HEK293T (cell line): ENCODE results near the gene MUL1.

Experiments
- ARNT ChIP-seq: fragments of 450-650 bp; IDR thresholded peaks from 2 replicates; pipeline ENCODE4 v1.6.1; 2017; ENCODE audit warnings: mild to moderate bottlenecking
- BHLHE40 ChIP-seq: fragments of 450-650 bp; IDR thresholded peaks from 2 replicates; pipeline ENCODE4 v1.6.1; 2016; ENCODE audit warnings: mild to moderate bottlenecking, moderate library complexity, borderline replicate concordance
- ELF4 ChIP-seq: fragments of 450-650 bp; IDR thresholded peaks from 2 replicates; pipeline ENCODE4 v1.6.1; 2017; ENCODE audit warnings: antibody characterized with exemption
- FOXA1 ChIP-seq: fragments of 450-650 bp; IDR thresholded peaks from 2 replicates; pipeline ENCODE4 v1.6.1; 2016; ENCODE audit warnings: mild to moderate bottlenecking
- FOXK2 ChIP-seq: fragments of 450-650 bp; IDR thresholded peaks from 2 replicates; pipeline ENCODE4 v1.6.1; 2016; ENCODE audit warnings: mild to moderate bottlenecking
- FOXM1 ChIP-seq: fragments of 450-650 bp; IDR thresholded peaks from 2 replicates; pipeline ENCODE4 v1.6.1; 2017; ENCODE audit warnings: mild to moderate bottlenecking, borderline replicate concordance
- L3MBTL2 ChIP-seq: fragments of 450-650 bp; conservative IDR thresholded peaks from 2 replicates; pipeline ENCODE4 v1.6.1; 2016; ENCODE audit warnings: mild to moderate bottlenecking
- LEF1 ChIP-seq: fragments of 450-650 bp; IDR thresholded peaks from 2 replicates; pipeline ENCODE4 v1.6.1; 2017; ENCODE audit warnings: mild to moderate bottlenecking, borderline replicate concordance
- SP1 ChIP-seq: fragments of 450-650 bp; IDR thresholded peaks from 2 replicates; pipeline ENCODE4 v1.6.1; 2017
- SUZ12 ChIP-seq: fragments of 450-650 bp; IDR thresholded peaks from 2 replicates; pipeline ENCODE4 v1.6.1; 2016; ENCODE audit warnings: mild to moderate bottlenecking
- TARDBP ChIP-seq: fragments of 450-650 bp; IDR thresholded peaks from 2 replicates; pipeline ENCODE4 v1.6.1; 2016

- TF ChIP-seq BHLHE40 (no peak), FOXM1 (no peak), SP1 (no peak), FOXA1 (no peak), ELF4 (no peak), L3MBTL2 (no peak), FOXK2 (no peak), LEF1 (no peak), ARNT (no peak), SUZ12 (no peak), TARDBP (no peak)
Observed at GRCh38 chr1:20533635-20534034, 25.7 kb upstream of the MUL1 start.
